HEK293 (cell line): ENCODE results near the gene APC2.

Source experiments
- CTCF ChIA-PET: fragments of 350-600 bp; formaldehyde crosslinking; extraction: SDS; loops from one replicate; lab custom pipeline; 2021; ENCODE audit warnings: antibody characterized with exemption; lab: Yijun Ruan, JAX
- POLR2A ChIA-PET: fragments of 300-600 bp; formaldehyde crosslinking; extraction: SDS; loops from one replicate; lab custom pipeline; 2020; ENCODE audit warnings: antibody characterized with exemption, inconsistent platforms; lab: Yijun Ruan, JAX
- H3K27ac ChIP-seq: fragments of 200-500 bp; sonication (Bioruptor generic); 2 replicates; pipeline ENCODE4 v1.5.1; 2014; ENCODE audit warnings: low read depth, low read length, control low read depth, inconsistent platforms; ENCODE audit errors: extremely low read depth
- H3K36me3 ChIP-seq, 2 experiments: fragments of 200-500 bp in 1 of 2; sonication (Bioruptor generic) in 1 of 2; 1 replicate in 1 of 2; 2 replicates in 1 of 2; pipeline ENCODE4 v1.5.1; 2014 to 2017; ENCODE audit warnings: inconsistent platforms in 2 of 2, low read length in 2 of 2; ENCODE audit not compliant: control insufficient read depth in 2 of 2, insufficient read depth in 1 of 2
- H3K4me1 ChIP-seq: fragments of 200-500 bp; sonication (Bioruptor generic); 2 replicates; pipeline ENCODE4 v1.5.1; 2014; ENCODE audit warnings: mild to moderate bottlenecking, low read length, inconsistent platforms; ENCODE audit not compliant: control insufficient read depth, insufficient read depth
- H3K4me3 ChIP-seq: 2 replicates; pipeline ENCODE4 v1.5.1; 2011; ENCODE audit warnings: low read depth, mild to moderate bottlenecking, control low read depth, low read length, moderate library complexity
- H3K9me3 ChIP-seq: fragments of 200-500 bp; sonication (Bioruptor generic); 2 replicates; pipeline ENCODE4 v1.5.1; 2014; ENCODE audit warnings: low read depth, low read length, inconsistent platforms; ENCODE audit not compliant: control insufficient read depth, insufficient read depth
- AEBP2 ChIP-seq: fragments of 450-650 bp; formaldehyde crosslinking; IDR thresholded peaks from 2 replicates; pipeline ENCODE4 v1.5.1; 2016; ENCODE audit warnings: missing biosample characterization, missing genetic modification characterization, borderline replicate concordance
- BCL6B ChIP-seq: fragments of 450-650 bp; formaldehyde crosslinking; IDR thresholded peaks from 2 replicates; pipeline ENCODE4 v1.5.1; 2017; ENCODE audit warnings: missing biosample characterization, missing genetic modification characterization
- PBX3 ChIP-seq: sonication (generic); formaldehyde crosslinking; IDR thresholded peaks from 2 replicates; pipeline ENCODE4 v1.8.1; 2022; ENCODE audit warnings: mild to moderate bottlenecking, moderate library complexity, missing genetic modification reagents
- REPIN1 ChIP-seq: fragments of 450-650 bp; formaldehyde crosslinking; IDR thresholded peaks from 2 replicates; pipeline ENCODE4 v1.5.1; 2017; ENCODE audit warnings: missing biosample characterization, missing genetic modification characterization, low read depth
- WT1 ChIP-seq: fragments of 450-650 bp; formaldehyde crosslinking; IDR thresholded peaks from 2 replicates; pipeline ENCODE4 v1.5.1; 2016; ENCODE audit warnings: missing biosample characterization, missing genetic modification characterization
- ZFP41 ChIP-seq: fragments of 450-650 bp; formaldehyde crosslinking; IDR thresholded peaks from 2 replicates; pipeline ENCODE4 v1.5.1; 2016; ENCODE audit warnings: missing biosample characterization, missing genetic modification characterization, borderline replicate concordance
- ZNF248 ChIP-seq: fragments of 450-650 bp; formaldehyde crosslinking; IDR thresholded peaks from 2 replicates; pipeline ENCODE4 v1.5.1; 2017; ENCODE audit warnings: missing biosample characterization, missing genetic modification characterization
- ZNF37A ChIP-seq: fragments of 450-650 bp; IDR thresholded peaks from 2 replicates; pipeline ENCODE4 v1.5.1; 2018; ENCODE audit warnings: missing biosample characterization, missing genetic modification characterization
- ZNF404 ChIP-seq: fragments of 450-650 bp; formaldehyde crosslinking; IDR thresholded peaks from 2 replicates; pipeline ENCODE4 v1.5.1; 2017; ENCODE audit warnings: missing biosample characterization, missing genetic modification characterization
- ZNF521 ChIP-seq: fragments of 450-650 bp; formaldehyde crosslinking; IDR thresholded peaks from 2 replicates; pipeline ENCODE4 v1.5.1; 2017; ENCODE audit warnings: missing biosample characterization, mild to moderate bottlenecking, missing genetic modification characterization
- ZNF660 ChIP-seq: fragments of 450-650 bp; IDR thresholded peaks from 2 replicates; pipeline ENCODE4 v1.5.1; 2018; ENCODE audit warnings: missing biosample characterization, mild to moderate bottlenecking, missing genetic modification characterization
- ZNF664 ChIP-seq: fragments of 450-650 bp; formaldehyde crosslinking; IDR thresholded peaks from 2 replicates; pipeline ENCODE4 v1.5.1; 2016; ENCODE audit warnings: missing biosample characterization, missing genetic modification characterization
- TF ChIP-seq, protein P1 (sequence below): fragments of 450-650 bp; IDR thresholded peaks from 2 replicates; pipeline ENCODE4 v1.5.1; 2018; ENCODE audit warnings: missing biosample characterization, missing genetic modification characterization

APC2 gene

GRCh38 chr19:1465191-1466016 is 15.5 kb downstream of the APC2 start:
- Histone ChIP-seq H3K9me3 (no peaks in the 10 kb centered on the region), H3K4me1 (peaks cover 4% of the 10 kb centered on the region), H3K4me3 (no peak overlapping the region), H3K36me3 (peaks cover 0 to 16% of the 10 kb centered on the region in 2 experiments; a peak in 1 of 3 replicates), H3K27ac (no peak overlapping the region)
- TF ChIP-seq REPIN1 (tag by site-specific recombination): no peak
- TF ChIP-seq ZNF660 (tag by site-specific recombination): no peak
- TF ChIP-seq ZNF37A (tag by site-specific recombination): no peak
- TF ChIP-seq, protein P1, sequence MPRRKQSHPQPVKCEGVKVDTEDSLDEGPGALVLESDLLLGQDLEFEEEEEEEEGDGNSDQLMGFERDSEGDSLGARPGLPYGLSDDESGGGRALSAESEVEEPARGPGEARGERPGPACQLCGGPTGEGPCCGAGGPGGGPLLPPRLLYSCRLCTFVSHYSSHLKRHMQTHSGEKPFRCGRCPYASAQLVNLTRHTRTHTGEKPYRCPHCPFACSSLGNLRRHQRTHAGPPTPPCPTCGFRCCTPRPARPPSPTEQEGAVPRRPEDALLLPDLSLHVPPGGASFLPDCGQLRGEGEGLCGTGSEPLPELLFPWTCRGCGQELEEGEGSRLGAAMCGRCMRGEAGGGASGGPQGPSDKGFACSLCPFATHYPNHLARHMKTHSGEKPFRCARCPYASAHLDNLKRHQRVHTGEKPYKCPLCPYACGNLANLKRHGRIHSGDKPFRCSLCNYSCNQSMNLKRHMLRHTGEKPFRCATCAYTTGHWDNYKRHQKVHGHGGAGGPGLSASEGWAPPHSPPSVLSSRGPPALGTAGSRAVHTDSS: no peak
- no peak for TF ChIP-seq ZNF664 (tag by site-specific recombination)
- no peak for TF ChIP-seq ZFP41 (tag by site-specific recombination)
- TF ChIP-seq ZNF521 (tag by site-specific recombination): no peak
- TF ChIP-seq AEBP2 (tag by site-specific recombination): no peak
- no peak for TF ChIP-seq BCL6B (tag by site-specific recombination)
- TF ChIP-seq PBX3 (CRISPR knock-in tag): no peak
- TF ChIP-seq WT1 (tag by site-specific recombination): no peak
- TF ChIP-seq ZNF248: no peak
- CTCF ChIA-PET: interaction anchor here (0.5 to 1.5 kb wide), 10 partner anchors 8 to 696 kb away, joined by 3 to 5 read pairs (median 3); no protein-coding TSS in a partner anchor
- POLR2A ChIA-PET: interaction anchor here (0.6 to 1.4 kb wide), 6 partner anchors 9 to 185 kb away, joined by 3 to 5 read pairs (median 4); partner anchors contain the start of gene REEP6

- Histone ChIP-seq H3K9me3 (no peaks in the 10 kb centered on the region), H3K4me1 (peaks cover 9% of the 10 kb centered on the region), H3K4me3 (no peak overlapping the region), H3K36me3 (peaks cover 0 to 10% of the 10 kb centered on the region in 2 experiments; a peak in 1 of 3 replicates), H3K27ac (no peak overlapping the region)
- TF ChIP-seq ZNF404: no peak
- CTCF ChIA-PET: interaction anchor here (0.5 to 1.5 kb wide), 11 partner anchors 9 to 696 kb away, joined by 3 to 5 read pairs (median 3); no protein-coding TSS in a partner anchor
- POLR2A ChIA-PET: interaction anchor here (0.6 to 1.4 kb wide), 7 partner anchors 8 to 185 kb away, joined by 3 to 5 read pairs (median 3); partner anchors contain the start of gene REEP6
These were observed 16.1 kb downstream of the APC2 start for GRCh38 chr19:1466018-1466460.
